Mesenchymal stem cell (in vitro differentiated cells and primary cell): ENCODE measurements around the gene ZDHHC23.

Experiments used
- DNase-seq: peaks from one replicate; pipeline ENCODE4 v3.0.0-alpha.2; 2013
- H2AFZ ChIP-seq: one replicate; pipeline ENCODE4 v1.6.1; 2013; ENCODE audit warnings: low read depth, mild to moderate bottlenecking, control low read depth, inconsistent platforms, low read length, moderate library complexity
- H2AK5ac ChIP-seq: 2 replicates; pipeline ENCODE4 v1.6.1; 2013; ENCODE audit warnings: low read length, moderate library complexity, mild to moderate bottlenecking, inconsistent platforms; ENCODE audit not compliant: severe bottlenecking
- H2BK120ac ChIP-seq: one replicate; pipeline ENCODE4 v1.6.1; 2013; ENCODE audit warnings: low read depth, mild to moderate bottlenecking, inconsistent platforms, low read length, moderate library complexity
- H2BK12ac ChIP-seq, 2 experiments: one replicate each; pipeline ENCODE4 v1.6.1; 2013; ENCODE audit warnings: inconsistent platforms in 2 of 2, low read length in 2 of 2, mild to moderate bottlenecking in 2 of 2, moderate library complexity in 2 of 2, control low read depth in 1 of 2
- H2BK15ac ChIP-seq: one replicate; pipeline ENCODE4 v1.6.1; 2013; ENCODE audit warnings: mild to moderate bottlenecking, low read depth, inconsistent platforms; ENCODE audit not compliant: poor library complexity, severe bottlenecking
- H2BK5ac ChIP-seq: 2 replicates; pipeline ENCODE4 v1.6.1; 2013; ENCODE audit warnings: low read depth, mild to moderate bottlenecking, low read length, control low read depth, inconsistent platforms; ENCODE audit not compliant: poor library complexity, severe bottlenecking
- H3K14ac ChIP-seq, 2 experiments: one replicate each; pipeline ENCODE4 v1.6.1; 2013; ENCODE audit warnings: inconsistent platforms in 2 of 2, low read length in 2 of 2, control low read depth in 1 of 2, mild to moderate bottlenecking in 1 of 2, moderate library complexity in 1 of 2
- H3K18ac ChIP-seq, 2 experiments: one replicate each; pipeline ENCODE4 v1.6.1; 2013; ENCODE audit warnings: inconsistent platforms in 2 of 2, low read length in 2 of 2, control low read depth in 1 of 2, low read depth in 1 of 2, mild to moderate bottlenecking in 1 of 2
- H3K23ac ChIP-seq, 2 experiments: one replicate each; pipeline ENCODE4 v1.6.1; 2013; ENCODE audit warnings: inconsistent platforms in 2 of 2, low read length in 2 of 2, mild to moderate bottlenecking in 2 of 2, moderate library complexity in 2 of 2, control low read depth in 1 of 2
- H3K27ac ChIP-seq: 2 replicates; pipeline ENCODE4 v1.5.1; 2013; ENCODE audit warnings: mild to moderate bottlenecking, moderate library complexity, low read length, control low read depth, inconsistent platforms; ENCODE audit not compliant: poor library complexity, severe bottlenecking
- H3K27me3 ChIP-seq, 2 experiments: 2 replicates each; pipeline versions ENCODE4 v1.6.1 to v1.7.0; 2013; ENCODE audit warnings: low read length in 2 of 2, mild to moderate bottlenecking in 2 of 2, moderate library complexity in 2 of 2, control low read depth in 1 of 2, inconsistent platforms in 1 of 2; ENCODE audit not compliant: control insufficient read depth in 1 of 2, insufficient read depth in 1 of 2
- H3K36me3 ChIP-seq, 2 experiments: 2 replicates each; pipeline versions ENCODE4 v1.6.1 to v1.7.0; 2013; ENCODE audit warnings: low read length in 2 of 2, control low read depth in 1 of 2, inconsistent platforms in 1 of 2, low read depth in 1 of 2, mild to moderate bottlenecking in 1 of 2; ENCODE audit not compliant: insufficient read depth in 2 of 2, control insufficient read depth in 1 of 2
- H3K4ac ChIP-seq, 2 experiments: one replicate each; pipeline ENCODE4 v1.6.1; 2013; ENCODE audit warnings: inconsistent platforms in 2 of 2, low read length in 2 of 2, mild to moderate bottlenecking in 2 of 2, moderate library complexity in 2 of 2, control low read depth in 1 of 2, low read depth in 1 of 2
- H3K4me1 ChIP-seq: 2 replicates; pipeline ENCODE4 v1.6.1; 2013; ENCODE audit warnings: low read depth, low read length, control low read depth; ENCODE audit not compliant: control insufficient read depth, insufficient read depth
- H3K4me2 ChIP-seq: 2 replicates; pipeline ENCODE4 v1.6.1; 2013; ENCODE audit warnings: low read length, mild to moderate bottlenecking, inconsistent platforms; ENCODE audit not compliant: poor library complexity, severe bottlenecking
- H3K4me3 ChIP-seq, 2 experiments: 2 replicates each; pipeline versions ENCODE4 v1.5.1 to v1.7.0; 2013; ENCODE audit warnings: low read length in 2 of 2, mild to moderate bottlenecking in 2 of 2, control low read depth in 1 of 2, low read depth in 1 of 2; ENCODE audit not compliant: insufficient read depth in 1 of 2
- H3K79me1 ChIP-seq: replicated peaks from 2 replicates; pipeline ENCODE4 v1.6.1; 2013; ENCODE audit warnings: mild to moderate bottlenecking, control low read depth, low read length, inconsistent platforms; ENCODE audit not compliant: poor library complexity, severe bottlenecking
- H3K9ac ChIP-seq: 2 replicates; pipeline ENCODE4 v1.7.0; 2013; ENCODE audit warnings: mild to moderate bottlenecking, low read length, moderate library complexity
- H3K9me3 ChIP-seq: 2 replicates; pipeline ENCODE4 v1.7.0; 2013; ENCODE audit warnings: mild to moderate bottlenecking, low read length; ENCODE audit not compliant: control insufficient read depth
- H4K8ac ChIP-seq: one replicate; pipeline ENCODE4 v1.6.1; 2013; ENCODE audit warnings: inconsistent platforms, mild to moderate bottlenecking, low read length, moderate library complexity
- H4K91ac ChIP-seq: one replicate; pipeline ENCODE4 v1.6.1; 2013; ENCODE audit warnings: mild to moderate bottlenecking, low read length, inconsistent platforms
- WGBS: methylation state at CpG from one replicate; pipeline ENCODE4 v1.1.7; 2013; ENCODE audit warnings: mixed read lengths; 5-methylcytosine and 5-hydroxymethylcytosine counted together

ZDHHC23 gene

DNA sequence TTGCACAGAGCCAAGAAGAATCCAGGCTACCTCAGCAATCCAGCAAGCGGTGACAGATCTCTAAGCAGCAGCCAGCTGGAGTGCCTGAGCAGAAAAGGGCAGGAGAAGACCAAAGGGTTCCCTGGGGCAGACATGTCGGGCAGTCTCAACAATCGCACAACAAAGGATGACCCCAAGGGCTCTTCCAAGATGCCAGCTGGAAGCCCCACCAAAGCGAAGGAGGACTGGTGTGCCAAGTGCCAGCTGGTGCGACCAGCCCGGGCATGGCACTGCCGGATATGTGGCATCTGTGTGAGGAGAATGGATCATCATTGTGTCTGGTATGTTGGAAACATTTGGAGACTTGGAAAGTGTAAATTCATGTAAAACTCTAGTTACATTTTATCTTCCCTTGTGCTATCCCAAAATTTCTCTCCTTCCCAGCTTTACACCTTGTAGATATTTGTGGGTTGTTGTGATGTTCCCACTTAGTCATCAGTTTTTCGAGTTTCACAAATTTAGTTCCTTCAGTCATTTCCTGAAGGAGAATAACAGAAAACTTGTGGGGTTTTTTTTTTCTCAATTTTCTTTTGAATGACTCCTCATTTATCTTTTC, 6.4 kb downstream of the ZDHHC23 start:
- Histone ChIP-seq H3K36me3 (no peaks in the 10 kb centered on the region), H3K27ac (no peak overlapping the region), H3K4ac (no peak overlapping the region), H3K9me3 (no peaks in the 10 kb centered on the region), H3K79me1 (no peaks in the 10 kb centered on the region), H3K18ac (no peak overlapping the region), H3K23ac (no peak overlapping the region), H3K4me2 (no peak overlapping the region), H3K4me1 (no peaks in the 10 kb centered on the region), H2BK15ac (no peak overlapping the region), H3K9ac (no peak overlapping the region), H4K8ac (no peak overlapping the region), H3K14ac (no peak overlapping the region), H3K4me3 (no peak overlapping the region), H2BK12ac (no peak overlapping the region), H2BK120ac (no peak overlapping the region), H2AFZ (no peak overlapping the region), H2BK5ac (no peak overlapping the region), H3K27me3 (peaks cover 8 to 20% of the 10 kb centered on the region in 2 experiments), H4K91ac (no peak overlapping the region), H2AK5ac (no peak overlapping the region)
- WGBS, result 84% methylated on average over 5 of the region's 8 CpGs
- DNase-seq, result no peak

DNA sequence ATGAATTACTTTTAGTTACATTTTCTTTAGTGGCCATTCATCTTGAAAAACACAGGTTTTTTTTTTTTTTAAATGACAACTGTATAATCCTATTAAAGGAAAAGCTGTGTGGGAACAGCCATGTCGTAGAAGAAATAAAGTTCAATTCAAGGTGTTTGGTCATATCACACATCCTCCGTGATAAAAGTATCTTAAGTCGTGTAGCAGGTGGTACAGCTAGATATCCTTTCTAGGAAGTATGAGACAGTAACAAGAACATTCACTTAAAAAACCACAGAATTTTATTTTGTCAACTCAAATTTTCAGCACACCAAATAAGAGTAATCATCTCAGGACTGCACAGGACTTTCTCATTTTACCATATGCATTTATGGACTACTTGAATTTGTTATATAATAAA, 16.1 kb downstream of the ZDHHC23 start:
- Histone ChIP-seq H3K9ac (no peak overlapping the region), H3K36me3 (peaks cover 0 to 6% of the 10 kb centered on the region in 2 experiments), H3K4me1 (no peaks in the 10 kb centered on the region), H3K14ac (no peak overlapping the region), H4K8ac (no peak overlapping the region), H3K9me3 (no peaks in the 10 kb centered on the region), H3K79me1 (no peaks in the 10 kb centered on the region), H3K18ac (no peak overlapping the region), H2BK120ac (no peak overlapping the region), H3K4me2 (no peak overlapping the region), H3K27me3 (no peaks in the 10 kb centered on the region), H3K23ac (no peak overlapping the region), H3K27ac (no peak overlapping the region), H2BK15ac (no peak overlapping the region), H2AFZ (no peak overlapping the region), H2BK12ac (no peak overlapping the region), H2AK5ac (no peak overlapping the region), H3K4ac (no peak overlapping the region), H2BK5ac (no peak overlapping the region), H3K4me3 (no peak overlapping the region), H4K91ac (no peak overlapping the region)
- WGBS, result 93% methylated on average over 3 of the region's 3 CpGs
- no peak for DNase-seq

DNA sequence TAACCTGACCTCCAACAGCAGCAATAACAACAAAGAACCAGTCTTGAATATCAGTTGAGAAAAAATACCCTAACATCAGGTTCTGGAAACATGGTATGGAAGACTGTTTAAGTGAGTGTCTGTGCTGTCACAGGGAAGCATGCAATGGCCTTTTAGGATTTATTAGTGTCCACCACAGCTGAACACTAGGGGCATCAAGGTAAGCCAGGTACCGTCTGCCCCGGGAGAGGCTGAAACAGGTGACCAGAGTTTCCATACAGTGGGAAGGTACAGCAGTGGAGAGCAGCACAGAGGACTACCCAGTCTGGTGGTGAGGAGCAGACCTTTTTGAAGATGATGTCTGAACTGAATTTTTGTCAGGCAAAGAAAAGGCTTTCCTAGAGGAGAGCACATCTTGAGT, 18.4 kb downstream of the ZDHHC23 start:
- Histone ChIP-seq H3K14ac (no peak overlapping the region), H2BK12ac (no peak overlapping the region), H3K9me3 (peaks cover 3% of the 10 kb centered on the region), H3K9ac (no peak overlapping the region), H3K79me1 (no peaks in the 10 kb centered on the region), H3K27me3 (no peaks in the 10 kb centered on the region), H2BK120ac (no peak overlapping the region), H3K4me1 (no peaks in the 10 kb centered on the region), H3K18ac (no peak overlapping the region), H2AK5ac (no peak overlapping the region), H3K23ac (no peak overlapping the region), H4K8ac (no peak overlapping the region), H3K36me3 (peaks cover 0 to 2% of the 10 kb centered on the region in 2 experiments), H2BK5ac (no peak overlapping the region), H3K4me2 (no peak overlapping the region), H3K27ac (no peak overlapping the region), H4K91ac (no peak overlapping the region), H3K4ac (no peak overlapping the region), H2AFZ (no peak overlapping the region), H3K4me3 (no peak overlapping the region), H2BK15ac (no peak overlapping the region)
- DNase-seq, result no peak
- 79% methylated on average over 2 of the region's 2 CpGs for WGBS

DNA sequence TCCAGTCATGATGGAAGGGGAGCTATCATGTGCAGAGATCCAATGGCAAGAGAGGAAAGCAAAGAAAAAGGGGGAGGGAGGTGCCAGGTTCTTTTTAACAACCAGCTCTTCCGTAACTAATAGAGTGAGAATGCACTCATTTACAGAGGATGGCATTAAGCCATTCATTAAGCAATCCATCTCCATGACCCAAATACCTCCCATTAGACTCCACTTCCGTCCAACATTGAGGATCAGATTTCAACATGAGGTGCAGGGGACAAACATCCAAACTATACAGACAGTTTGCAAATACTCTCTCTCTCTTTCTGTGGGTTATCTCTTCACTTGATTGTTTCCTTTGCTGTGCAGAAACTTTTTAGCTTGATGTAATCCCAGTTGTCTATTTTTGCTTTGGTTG, 21.2 kb downstream of the ZDHHC23 start:
- Histone ChIP-seq H3K79me1 (no peaks in the 10 kb centered on the region), H3K9me3 (peaks cover 24% of the 10 kb centered on the region), H2BK120ac (no peak overlapping the region), H2BK12ac (no peak overlapping the region), H3K4me2 (no peak overlapping the region), H3K36me3 (peaks cover 0 to 2% of the 10 kb centered on the region in 2 experiments), H3K27me3 (no peaks in the 10 kb centered on the region), H4K8ac (no peak overlapping the region), H3K14ac (no peak overlapping the region), H3K4ac (no peak overlapping the region), H3K27ac (no peak overlapping the region), H4K91ac (no peak overlapping the region), H2AFZ (no peak overlapping the region), H2AK5ac (no peak overlapping the region), H3K4me3 (no peak overlapping the region), H3K23ac (no peak overlapping the region), H2BK15ac (no peak overlapping the region), H3K9ac (no peak overlapping the region), H3K18ac (no peak overlapping the region), H3K4me1 (no peaks in the 10 kb centered on the region), H2BK5ac (no peak overlapping the region)
- no peak for DNase-seq
- WGBS, result 60% methylated on average over 2 of the region's 2 CpGs
